ENCODE measurements around the gene CCDC157.
"Not testable (repeated sequence)": the region's sequence is repeated elsewhere in the genome, so short reads cannot be mapped to it uniquely, and the experiment has no call there.

CCDC157 gene

GRCh38 chr22:30396871-30397655 is 40.3 kb downstream of the CCDC157 start, which contains the start of gene SEC14L2:
TSS of gene SEC14L2 (plus strand) at chr22:30397018. CDS start at chr22:30397117, 99 bp downstream.
- Mint-ChIP-seq H3K27me3 (ENCODE audit: low read depth) (no peaks in the 10 kb centered on the region), H3K4me1 (ENCODE audit: low read depth) (peaks cover 39% of the 10 kb centered on the region), H3K9me3 (no peaks in the 10 kb centered on the region)

GRCh38 chr22:30397656-30398635 is 41.1 kb downstream of the CCDC157 start:
- Mint-ChIP-seq H3K27me3 (ENCODE audit: low read depth) (no peaks in the 10 kb centered on the region), H3K4me1 (ENCODE audit: low read depth) (peaks cover 32% of the 10 kb centered on the region), H3K9me3 (no peaks in the 10 kb centered on the region), H3K4me3 (peak overlapping the region; percentile 80), H3K27ac (peak overlapping the region; percentile 58), H3K36me3 (ENCODE audit: low read depth) (peaks cover 1% of the 10 kb centered on the region)
- DNase-seq (ENCODE audit: low spot score), result no peak

More at GRCh38 chr22:30396871-30397655, 40.3 kb downstream of the CCDC157 start, which contains the start of gene SEC14L2:
- DNase-seq (ENCODE audit: low spot score), result peak; percentile 64
- peaks cover 1% of the 10 kb centered on the region for H3K36me3 Mint-ChIP-seq (ENCODE audit: low read depth)
- peak within 1 kb of the TSS; percentile 87 for H3K4me3 Mint-ChIP-seq
- H3K27ac Mint-ChIP-seq, result peak within 1 kb of the TSS; percentile 55

- Mint-ChIP-seq H3K9me3 (no peaks in the 10 kb centered on the region), H3K4me3 (peak overlapping the region; percentile 80), H3K27ac (peak overlapping the region; percentile 58), H3K4me1 (ENCODE audit: low read depth) (peaks cover 27% of the 10 kb centered on the region), H3K27me3 (ENCODE audit: low read depth) (no peaks in the 10 kb centered on the region), H3K36me3 (ENCODE audit: low read depth) (peaks cover 1% of the 10 kb centered on the region)
- no peak for DNase-seq (ENCODE audit: low spot score)
Observed at GRCh38 chr22:30398685-30399680, 42.2 kb downstream of the CCDC157 start.

- Mint-ChIP-seq H3K27me3 (ENCODE audit: low read depth) (no peaks in the 10 kb centered on the region), H3K9me3 (no peaks in the 10 kb centered on the region), H3K4me1 (ENCODE audit: low read depth) (peaks cover 27% of the 10 kb centered on the region), H3K36me3 (ENCODE audit: low read depth) (peaks cover 1% of the 10 kb centered on the region), H3K27ac (no peak overlapping the region), H3K4me3 (no peak overlapping the region)
- DNase-seq (ENCODE audit: low spot score), result no peak
Observed at GRCh38 chr22:30399718-30400117, 42.9 kb downstream of the CCDC157 start.

GRCh38 chr22:30400159-30400558 is 43.4 kb downstream of the CCDC157 start:
- H3K27ac Mint-ChIP-seq, result no peak overlapping the region
- H3K27me3 Mint-ChIP-seq (ENCODE audit: low read depth), result no peaks in the 10 kb centered on the region
- H3K4me1 Mint-ChIP-seq (ENCODE audit: low read depth), result peaks cover 27% of the 10 kb centered on the region
- peaks cover 1% of the 10 kb centered on the region for H3K36me3 Mint-ChIP-seq (ENCODE audit: low read depth)
- H3K9me3 Mint-ChIP-seq, result no peaks in the 10 kb centered on the region
- no peak for DNase-seq (ENCODE audit: low spot score)
- H3K4me3 Mint-ChIP-seq, result no peak overlapping the region

- not testable (repeated sequence) for H3K36me3 Mint-ChIP-seq (ENCODE audit: low read depth); H3K27ac Mint-ChIP-seq; H3K27me3 Mint-ChIP-seq (ENCODE audit: low read depth); H3K4me3 Mint-ChIP-seq; H3K9me3 Mint-ChIP-seq; DNase-seq (ENCODE audit: low spot score)
- peaks cover 23% of the 10 kb centered on the region for H3K4me1 Mint-ChIP-seq (ENCODE audit: low read depth)
Observed at GRCh38 chr22:30401024-30401423, 44.2 kb downstream of the CCDC157 start.

GRCh38 chr22:30402028-30402765 is 45.4 kb downstream of the CCDC157 start:
- Mint-ChIP-seq H3K27me3 (ENCODE audit: low read depth) (no peaks in the 10 kb centered on the region), H3K36me3 (ENCODE audit: low read depth) (peaks cover 10% of the 10 kb centered on the region), H3K4me3 (no peak overlapping the region), H3K4me1 (ENCODE audit: low read depth) (peaks cover 17% of the 10 kb centered on the region), H3K27ac (no peak overlapping the region), H3K9me3 (no peaks in the 10 kb centered on the region)
- DNase-seq (ENCODE audit: low spot score), result no peak

- DNase-seq (ENCODE audit: low spot score); H3K4me3 Mint-ChIP-seq; H3K27ac Mint-ChIP-seq; H3K27me3 Mint-ChIP-seq (ENCODE audit: low read depth); H3K9me3 Mint-ChIP-seq: not testable (repeated sequence)
- peaks cover 11% of the 10 kb centered on the region for H3K36me3 Mint-ChIP-seq (ENCODE audit: low read depth)
- peaks cover 15% of the 10 kb centered on the region for H3K4me1 Mint-ChIP-seq (ENCODE audit: low read depth)
Observed at GRCh38 chr22:30402766-30403104, 45.9 kb downstream of the CCDC157 start.

- no peak overlapping the region for H3K27ac Mint-ChIP-seq
- no peaks in the 10 kb centered on the region for H3K4me1 Mint-ChIP-seq (ENCODE audit: low read depth)
- H3K27me3 Mint-ChIP-seq (ENCODE audit: low read depth), result no peaks in the 10 kb centered on the region
- H3K9me3 Mint-ChIP-seq, result no peaks in the 10 kb centered on the region
- H3K4me3 Mint-ChIP-seq, result no peak overlapping the region
- DNase-seq (ENCODE audit: low spot score), result no peak
- H3K36me3 Mint-ChIP-seq (ENCODE audit: low read depth), result peaks cover 18% of the 10 kb centered on the region
Observed at GRCh38 chr22:30404307-30404706, 47.5 kb downstream of the CCDC157 start.

- H3K9me3 Mint-ChIP-seq, result no peaks in the 10 kb centered on the region
- no peak overlapping the region for H3K27ac Mint-ChIP-seq
- DNase-seq (ENCODE audit: low spot score), result no peak
- H3K27me3 Mint-ChIP-seq (ENCODE audit: low read depth), result no peaks in the 10 kb centered on the region
- no peak overlapping the region for H3K4me3 Mint-ChIP-seq
- H3K4me1 Mint-ChIP-seq (ENCODE audit: low read depth), result no peaks in the 10 kb centered on the region
- peaks cover 20% of the 10 kb centered on the region for H3K36me3 Mint-ChIP-seq (ENCODE audit: low read depth)
Observed at GRCh38 chr22:30405731-30406130, 48.9 kb downstream of the CCDC157 start.

- Mint-ChIP-seq H3K36me3 (ENCODE audit: low read depth) (peaks cover 23% of the 10 kb centered on the region), H3K9me3 (no peaks in the 10 kb centered on the region), H3K4me3 (no peak overlapping the region), H3K27me3 (ENCODE audit: low read depth) (no peaks in the 10 kb centered on the region), H3K27ac (no peak overlapping the region), H3K4me1 (ENCODE audit: low read depth) (no peaks in the 10 kb centered on the region)
- no peak for DNase-seq (ENCODE audit: low spot score)
Observed at GRCh38 chr22:30406400-30406799, 49.6 kb downstream of the CCDC157 start.

GRCh38 chr22:30408388-30409102 is 51.7 kb downstream of the CCDC157 start:
- no peaks in the 10 kb centered on the region for H3K27me3 Mint-ChIP-seq (ENCODE audit: low read depth)
- no peak for DNase-seq (ENCODE audit: low spot score)
- no peak overlapping the region for H3K27ac Mint-ChIP-seq
- H3K9me3 Mint-ChIP-seq, result no peaks in the 10 kb centered on the region
- no peak overlapping the region for H3K4me3 Mint-ChIP-seq
- peaks cover 31% of the 10 kb centered on the region for H3K36me3 Mint-ChIP-seq (ENCODE audit: low read depth)
- H3K4me1 Mint-ChIP-seq (ENCODE audit: low read depth), result peaks cover 5% of the 10 kb centered on the region

All from T-helper 2 cell treated with Interferon-gamma antibody and Interleukin-4, amounts not matched to agents 5 μg/mL and 100 μg/mL, for 36 hours (primary cell).